Measurements from ENCODE around the gene MTNR1B.

- no peak for TF ChIP-seq POLR2A (IDR thresholded peaks at IDR 0.05; ENCODE audit: low read length)
- TF ChIP-seq GATA1 (IDR thresholded peaks at IDR 0.05; ENCODE audit: low read depth, low read length) = no peak
Measured at GRCh38 chr11:92946707-92947106, 22.7 kb upstream of the MTNR1B start.

Data from erythroblast (primary cell).